RWPE2 (cell line): Measurements from ENCODE around the gene ZFYVE19.

Source experiments
- ATAC-seq: fragments of 200-7000 bp; cut with Tn5 transposase; 3 replicates; pipeline ENCODE4 v1.9.1; 2021; ENCODE audit warnings: low read depth
- DNase-seq: peaks from one replicate; pipeline ENCODE4 v3.0.0-alpha.2; 2020; ENCODE audit warnings: low spot score
- H3K27ac ChIP-seq: fragments of 450-650 bp; 2 replicates; pipeline ENCODE4 v1.5.1; 2017; ENCODE audit warnings: mild to moderate bottlenecking; ENCODE audit not compliant: poor library complexity, severe bottlenecking
- H3K27me3 ChIP-seq: fragments of 250-450 bp; sonication (Bioruptor Pico); 2 replicates; pipeline ENCODE4 v1.5.1; 2021; ENCODE audit warnings: mild to moderate bottlenecking, moderate library complexity; ENCODE audit not compliant: insufficient read depth, poor library complexity, severe bottlenecking
- H3K36me3 ChIP-seq: fragments of 250-450 bp; sonication (Bioruptor Pico); 2 replicates; pipeline ENCODE4 v1.5.1; 2020; ENCODE audit warnings: low read depth, mild to moderate bottlenecking, moderate library complexity
- H3K4me1 ChIP-seq: fragments of 250-450 bp; sonication (Bioruptor Pico); 2 replicates; pipeline ENCODE4 v1.5.1; 2021; ENCODE audit warnings: mild to moderate bottlenecking, moderate library complexity; ENCODE audit not compliant: insufficient read depth, poor library complexity, severe bottlenecking
- H3K4me3 ChIP-seq: fragments of 250-450 bp; sonication (Bioruptor Pico); 2 replicates; pipeline ENCODE4 v1.5.1; 2021; ENCODE audit warnings: mild to moderate bottlenecking, moderate library complexity; ENCODE audit not compliant: severe bottlenecking
- H3K9me3 ChIP-seq: fragments of 250-450 bp; sonication (Bioruptor Pico); 2 replicates; pipeline ENCODE4 v1.5.1; 2021; ENCODE audit warnings: mild to moderate bottlenecking, moderate library complexity; ENCODE audit not compliant: severe bottlenecking
- TF ChIP-seq, protein P1 (sequence below): fragments of 450-650 bp; IDR thresholded peaks from one replicate; pipeline ENCODE4 v1.5.1; 2017; ENCODE audit warnings: mild to moderate bottlenecking, moderate library complexity; ENCODE audit not compliant: poor library complexity, severe bottlenecking

ZFYVE19 gene

DNA sequence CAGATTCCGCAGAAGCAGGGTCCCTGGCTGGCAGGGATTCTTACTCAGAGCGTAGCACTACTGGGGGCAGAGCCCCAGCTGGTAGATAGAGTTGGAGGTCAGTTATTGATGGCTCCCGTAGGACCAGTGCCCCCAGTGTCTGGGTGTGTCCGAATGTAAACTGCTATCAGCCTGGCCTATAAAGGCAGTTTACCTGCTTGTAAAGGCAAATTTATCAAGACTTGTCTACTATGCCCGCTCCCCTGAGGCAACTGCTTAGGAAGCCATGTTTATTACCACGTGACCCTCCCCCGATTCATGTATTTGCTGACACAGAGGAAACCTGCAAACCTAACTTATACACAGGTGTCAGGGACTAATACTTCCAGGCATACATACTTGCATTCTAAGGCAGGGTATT, 22.2 kb downstream of the ZFYVE19 start:
- TF ChIP-seq, protein P1, sequence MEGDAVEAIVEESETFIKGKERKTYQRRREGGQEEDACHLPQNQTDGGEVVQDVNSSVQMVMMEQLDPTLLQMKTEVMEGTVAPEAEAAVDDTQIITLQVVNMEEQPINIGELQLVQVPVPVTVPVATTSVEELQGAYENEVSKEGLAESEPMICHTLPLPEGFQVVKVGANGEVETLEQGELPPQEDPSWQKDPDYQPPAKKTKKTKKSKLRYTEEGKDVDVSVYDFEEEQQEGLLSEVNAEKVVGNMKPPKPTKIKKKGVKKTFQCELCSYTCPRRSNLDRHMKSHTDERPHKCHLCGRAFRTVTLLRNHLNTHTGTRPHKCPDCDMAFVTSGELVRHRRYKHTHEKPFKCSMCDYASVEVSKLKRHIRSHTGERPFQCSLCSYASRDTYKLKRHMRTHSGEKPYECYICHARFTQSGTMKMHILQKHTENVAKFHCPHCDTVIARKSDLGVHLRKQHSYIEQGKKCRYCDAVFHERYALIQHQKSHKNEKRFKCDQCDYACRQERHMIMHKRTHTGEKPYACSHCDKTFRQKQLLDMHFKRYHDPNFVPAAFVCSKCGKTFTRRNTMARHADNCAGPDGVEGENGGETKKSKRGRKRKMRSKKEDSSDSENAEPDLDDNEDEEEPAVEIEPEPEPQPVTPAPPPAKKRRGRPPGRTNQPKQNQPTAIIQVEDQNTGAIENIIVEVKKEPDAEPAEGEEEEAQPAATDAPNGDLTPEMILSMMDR: no peak
- H3K36me3 ChIP-seq: no peaks in the 10 kb centered on the region
- H3K27me3 ChIP-seq: no peaks in the 10 kb centered on the region
- H3K27ac ChIP-seq: no peak overlapping the region
- DNase-seq: no peak
- H3K4me1 ChIP-seq: peaks cover 13% of the 10 kb centered on the region
- ATAC-seq: no peak
- no peaks in the 10 kb centered on the region for H3K9me3 ChIP-seq
- H3K4me3 ChIP-seq: no peak overlapping the region

DNA sequence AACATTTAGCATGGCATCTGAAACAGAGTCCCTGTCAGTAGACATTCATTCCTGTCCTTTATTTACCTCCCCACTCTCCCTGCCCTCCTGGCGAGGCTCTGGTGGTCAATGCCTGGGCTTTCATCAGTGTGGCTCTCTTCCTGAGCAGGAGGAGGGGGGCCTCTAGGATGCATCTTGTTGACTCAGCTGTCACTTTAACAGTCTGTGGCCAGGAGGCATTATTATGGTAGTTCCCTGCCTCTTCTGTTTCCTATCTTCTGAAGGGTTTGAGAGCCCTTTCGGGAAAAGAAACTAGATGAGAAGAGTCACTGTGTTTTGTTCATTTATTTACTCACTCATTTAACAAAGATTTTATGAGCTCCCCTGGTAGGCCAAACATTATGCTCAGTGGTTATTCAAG, 24.0 kb downstream of the ZFYVE19 start:
- DNase-seq: no peak
- H3K27me3 ChIP-seq: no peaks in the 10 kb centered on the region
- ATAC-seq: no peak
- H3K9me3 ChIP-seq: no peaks in the 10 kb centered on the region
- no peaks in the 10 kb centered on the region for H3K36me3 ChIP-seq
- H3K4me3 ChIP-seq: no peak overlapping the region
- H3K27ac ChIP-seq: no peak overlapping the region
- TF ChIP-seq, protein P1: no peak
- peaks cover 20% of the 10 kb centered on the region for H3K4me1 ChIP-seq

DNA sequence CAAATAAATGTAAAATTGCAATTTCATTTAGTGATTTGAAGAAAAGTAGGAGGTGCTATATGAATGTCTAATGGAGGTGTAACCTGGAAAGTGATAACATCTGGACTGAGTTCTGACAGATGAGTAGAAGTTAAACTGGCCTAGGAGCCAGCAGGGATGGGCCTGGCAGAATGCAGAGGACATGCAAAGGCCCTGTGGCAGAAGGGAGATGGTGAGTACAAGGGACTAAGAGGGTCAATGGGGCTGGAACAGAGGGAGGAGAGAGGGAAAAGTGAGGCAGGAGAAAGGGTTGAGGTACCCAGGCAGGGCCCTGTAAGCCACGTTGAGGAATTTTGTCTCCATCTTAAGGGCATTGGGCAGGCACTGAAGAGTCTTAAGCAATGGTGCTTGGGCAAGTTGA, 25.0 kb downstream of the ZFYVE19 start:
- ATAC-seq: no peak

DNA sequence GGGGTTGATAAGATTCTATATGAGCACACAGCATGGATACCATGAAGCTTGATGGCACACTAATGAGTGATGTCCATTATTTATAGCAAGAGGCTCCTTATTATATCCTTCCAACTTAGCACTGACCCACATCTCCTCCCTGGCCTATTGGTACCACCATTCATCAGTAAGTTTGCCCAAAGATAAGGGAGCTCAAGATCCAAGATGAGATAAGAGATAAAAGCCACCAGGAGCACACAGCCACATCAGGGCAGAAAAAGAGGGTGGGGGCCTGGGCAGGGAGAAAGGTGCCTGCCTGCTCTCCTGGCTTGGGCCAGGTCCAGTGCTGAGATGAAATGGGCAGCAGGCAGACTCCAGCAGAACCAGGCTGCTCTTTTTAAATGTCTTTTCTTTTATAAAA, 26.0 kb downstream of the ZFYVE19 start:
- DNase-seq (no peak), ATAC-seq (no peak)
- Histone ChIP-seq H3K4me3 (no peak overlapping the region), H3K9me3 (no peaks in the 10 kb centered on the region), H3K27ac (no peak overlapping the region), H3K4me1 (peaks cover 20% of the 10 kb centered on the region), H3K27me3 (no peaks in the 10 kb centered on the region), H3K36me3 (no peaks in the 10 kb centered on the region)
- TF ChIP-seq, protein P1: no peak

More for the DNA sequence above, 25.0 kb downstream of the ZFYVE19 start:
- DNase-seq: no peak
- H3K27ac ChIP-seq: no peak overlapping the region
- TF ChIP-seq, protein P1: no peak
- no peaks in the 10 kb centered on the region for H3K27me3 ChIP-seq
- peaks cover 20% of the 10 kb centered on the region for H3K4me1 ChIP-seq
- no peaks in the 10 kb centered on the region for H3K9me3 ChIP-seq
- H3K4me3 ChIP-seq: no peak overlapping the region
- H3K36me3 ChIP-seq: no peaks in the 10 kb centered on the region

DNA sequence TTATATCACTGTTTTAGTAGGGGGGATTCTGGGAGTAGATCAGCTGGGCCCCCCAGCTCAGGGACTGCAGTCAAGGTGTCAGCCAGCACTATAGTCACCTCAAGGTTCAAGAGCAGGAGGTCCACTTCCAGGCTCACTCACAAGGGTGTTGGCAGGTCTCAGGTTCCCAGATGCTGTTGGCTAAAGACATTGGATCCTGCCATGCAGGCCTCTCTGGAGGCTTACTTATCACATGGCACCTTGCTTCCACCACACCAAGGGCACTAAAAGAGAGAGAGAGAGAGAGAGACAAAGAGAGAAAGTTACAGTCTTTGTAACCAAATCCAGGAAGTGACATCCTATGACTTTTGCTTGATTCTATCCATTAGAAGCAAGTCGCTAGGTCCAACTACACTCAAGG, 29.1 kb downstream of the ZFYVE19 start:
- H3K4me3 ChIP-seq: no peak overlapping the region
- peaks cover 20% of the 10 kb centered on the region for H3K4me1 ChIP-seq
- ATAC-seq (no peak), DNase-seq (no peak)
- H3K9me3 ChIP-seq: no peaks in the 10 kb centered on the region
- H3K27ac ChIP-seq: peak overlapping the region; percentile 80
- no peaks in the 10 kb centered on the region for H3K27me3 ChIP-seq
- TF ChIP-seq, protein P1: no peak
- no peaks in the 10 kb centered on the region for H3K36me3 ChIP-seq
